ENCODE measurements around the gene MRI1.

GRCh38 chr19:13796301-13797057 lies 32.2 kb downstream of the MRI1 start:
- TF ChIP-seq CTCF (IDR thresholded peaks at IDR 0.05) (no peak), ETV6 (CRISPR knock-in tag; IDR thresholded peaks at IDR 0.05) (no peak), ZSCAN18 (CRISPR knock-in tag; IDR thresholded peaks at IDR 0.05) (no peak), ATF2 (CRISPR knock-in tag; IDR thresholded peaks at IDR 0.05; ENCODE audit: borderline replicate concordance, low read depth) (no peak), CREB1 (CRISPR knock-in tag; IDR thresholded peaks at IDR 0.05) (no peak), E2F1 (CRISPR knock-in tag; IDR thresholded peaks at IDR 0.05) (no peak)
